COLO829 (cell line): ENCODE results near the gene FAM9C.
"Not testable (repeated sequence)": the region's sequence is repeated elsewhere in the genome, so short reads cannot be mapped to it uniquely, and the experiment has no call there.

Experiments used
- DNase-seq: peaks from one replicate; pipeline ENCODE4 v3.0.0; 2012; ENCODE audit warnings: low spot score

FAM9C gene

GRCh38 chrX:13043138-13043537, 1.3 kb downstream of the FAM9C start:
- no peak for DNase-seq

GRCh38 chrX:13036896-13037295, 7.5 kb downstream of the FAM9C start:
- no peak for DNase-seq

GRCh38 chrX:13033193-13033592, 11.2 kb downstream of the FAM9C start:
- DNase-seq, result no peak

DNA sequence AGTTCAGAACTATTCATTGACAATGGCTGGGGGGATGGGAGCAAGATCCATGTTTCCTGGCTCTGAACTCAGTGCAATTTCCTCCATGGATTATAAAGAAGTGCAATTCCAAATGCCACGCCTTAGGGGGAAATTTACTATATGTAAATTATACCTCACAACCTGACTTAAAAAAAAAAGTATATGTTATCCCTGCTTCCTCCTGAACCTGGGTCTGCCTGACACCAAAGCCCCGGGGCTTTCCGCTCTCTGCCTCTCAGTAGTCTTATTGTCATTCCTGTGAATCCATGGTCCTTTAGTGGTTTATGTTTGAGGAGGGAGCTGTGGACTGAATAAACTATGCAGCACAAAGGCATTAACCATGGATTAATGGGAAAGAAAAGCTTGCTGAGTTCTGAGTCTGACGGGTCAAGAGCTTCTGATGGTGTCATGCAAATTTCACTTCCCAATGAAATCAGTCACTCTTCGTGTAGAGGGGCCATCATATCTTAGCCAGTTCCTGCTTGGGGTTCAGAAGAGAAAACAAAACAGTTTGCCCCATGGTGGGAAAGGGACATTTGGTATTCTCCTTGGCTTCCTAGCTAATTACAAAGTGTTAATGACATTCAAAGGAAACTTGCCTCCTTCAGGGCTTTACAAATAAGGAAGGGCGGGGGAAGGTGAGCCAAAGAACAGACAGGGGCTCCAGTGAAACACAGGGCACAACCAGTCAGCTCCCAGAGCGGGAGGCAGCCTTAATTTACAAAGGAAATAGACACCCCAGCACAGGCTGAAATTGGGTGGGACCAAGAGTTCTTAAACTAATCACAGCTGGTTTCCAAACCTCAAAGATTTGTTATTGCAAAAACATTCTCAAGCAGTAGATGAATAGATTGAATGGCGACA, 14.3 kb downstream of the FAM9C start:
- DNase-seq, result no peak

DNA sequence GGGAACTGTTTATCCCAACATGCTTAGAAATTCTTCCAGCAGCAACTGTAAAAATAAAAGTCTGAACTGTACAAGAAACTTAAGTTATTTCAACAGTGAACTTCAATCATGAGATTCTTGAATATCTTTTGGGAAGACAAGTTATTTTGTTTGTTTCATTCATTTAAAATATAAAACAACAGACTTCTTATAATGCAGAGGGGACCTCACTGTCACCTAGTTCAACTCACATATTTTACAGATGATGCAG, 14.9 kb downstream of the FAM9C start:
- DNase-seq, result no peak

- DNase-seq, result no peak
Observed at GRCh38 chrX:13028871-13029636, 15.4 kb downstream of the FAM9C start.

- DNase-seq, result no peak
Observed at GRCh38 chrX:13026877-13027652, 17.4 kb downstream of the FAM9C start.

DNA sequence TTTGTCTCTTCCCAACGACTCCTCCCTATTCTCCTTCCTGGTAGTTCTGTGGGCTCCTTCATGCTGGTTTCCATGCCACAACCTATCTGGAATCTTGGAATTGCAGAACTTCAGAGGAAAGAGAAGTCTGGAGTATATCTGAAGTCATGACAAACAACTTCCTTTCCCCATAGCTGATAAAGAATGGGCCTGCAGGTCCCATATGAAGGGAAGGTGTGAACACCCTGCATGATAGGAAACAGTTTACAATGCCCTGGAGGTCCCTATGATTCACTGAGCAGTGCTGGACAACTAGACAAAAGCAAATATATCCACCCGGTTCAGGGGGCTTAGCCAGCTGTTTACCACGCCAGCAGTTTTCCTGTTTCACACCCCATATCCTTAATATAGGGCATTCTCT, 19.4 kb downstream of the FAM9C start:
- no peak for DNase-seq

- no peak for DNase-seq
Observed at GRCh38 chrX:13023979-13024378, 20.4 kb downstream of the FAM9C start.

DNA sequence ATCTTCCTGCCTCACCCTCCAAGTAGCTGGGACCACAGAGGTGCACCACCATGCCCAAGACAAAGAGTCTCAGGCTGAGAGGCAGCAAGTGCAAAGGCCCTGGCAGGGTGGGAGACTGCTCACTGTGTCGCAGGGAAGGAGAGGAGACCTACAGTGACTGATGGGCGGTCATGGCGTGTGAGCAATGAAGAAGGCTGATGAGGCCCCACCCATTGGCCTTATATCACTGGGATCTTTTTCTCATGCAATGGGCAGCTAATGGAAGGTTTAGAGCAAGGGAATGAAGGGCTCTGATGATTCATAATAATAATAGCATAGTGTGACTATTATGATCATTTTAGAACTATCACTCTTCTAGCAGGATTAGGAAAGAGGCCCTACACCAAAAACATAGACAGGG, 20.9 kb downstream of the FAM9C start:
- no peak for DNase-seq

DNA sequence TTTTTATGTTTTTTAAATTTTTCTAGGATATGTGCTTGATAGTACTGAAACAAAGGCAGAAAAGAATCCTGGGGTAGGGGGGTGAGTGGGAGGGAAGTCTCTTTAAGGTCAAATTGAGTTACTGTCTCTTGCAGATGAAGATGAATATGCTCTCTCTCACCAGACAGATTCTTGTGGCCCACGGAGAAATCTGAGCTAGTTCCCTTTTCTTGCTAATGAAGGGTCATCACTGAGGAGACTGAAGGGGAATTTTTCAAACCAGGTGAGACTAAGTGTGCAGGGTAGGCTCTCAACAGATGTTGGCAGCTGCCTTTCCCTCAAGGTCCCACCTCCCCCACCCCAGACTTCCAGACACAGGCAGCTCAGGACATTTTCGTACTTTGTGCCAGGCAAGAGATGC, 21.5 kb downstream of the FAM9C start:
- DNase-seq, result no peak

- not testable (repeated sequence) for DNase-seq
Observed at GRCh38 chrX:13016731-13017130, 27.7 kb downstream of the FAM9C start.

DNA sequence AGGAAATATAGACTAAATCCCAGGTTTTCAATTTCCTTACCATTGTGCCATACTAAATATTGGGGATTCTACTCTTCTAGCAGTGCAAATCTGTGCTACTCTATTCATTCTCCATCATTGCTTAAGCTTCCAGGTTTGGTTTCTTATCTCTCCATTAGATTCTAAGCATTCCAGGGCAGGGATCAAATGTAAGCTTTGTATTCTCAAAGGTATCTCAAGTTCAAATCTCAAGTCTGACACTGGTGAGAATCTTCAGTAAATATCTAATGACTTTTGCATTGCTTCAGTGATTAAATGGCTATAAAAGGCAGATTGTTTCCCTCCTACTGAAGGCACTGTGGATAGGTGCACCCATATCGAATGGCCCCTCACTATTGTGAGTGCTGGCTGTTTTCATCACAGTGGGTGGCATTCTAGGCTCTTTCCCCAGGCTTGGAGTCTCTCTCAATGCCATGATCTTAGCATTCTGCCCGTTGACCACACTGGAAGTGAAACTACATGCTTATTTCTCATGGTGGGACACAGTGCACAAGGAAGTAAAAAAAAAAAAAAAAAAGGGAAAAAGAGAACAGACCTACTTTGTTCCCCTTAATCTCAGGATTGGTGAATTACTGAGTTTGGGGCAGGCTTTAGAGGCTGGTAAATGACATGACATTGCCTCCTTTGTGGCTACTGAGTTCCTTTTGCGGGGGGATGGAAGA, 28.7 kb downstream of the FAM9C start:
- peak; percentile 50 for DNase-seq

GRCh38 chrX:13014111-13015096, 30.0 kb downstream of the FAM9C start:
- DNase-seq, result no peak

DNA sequence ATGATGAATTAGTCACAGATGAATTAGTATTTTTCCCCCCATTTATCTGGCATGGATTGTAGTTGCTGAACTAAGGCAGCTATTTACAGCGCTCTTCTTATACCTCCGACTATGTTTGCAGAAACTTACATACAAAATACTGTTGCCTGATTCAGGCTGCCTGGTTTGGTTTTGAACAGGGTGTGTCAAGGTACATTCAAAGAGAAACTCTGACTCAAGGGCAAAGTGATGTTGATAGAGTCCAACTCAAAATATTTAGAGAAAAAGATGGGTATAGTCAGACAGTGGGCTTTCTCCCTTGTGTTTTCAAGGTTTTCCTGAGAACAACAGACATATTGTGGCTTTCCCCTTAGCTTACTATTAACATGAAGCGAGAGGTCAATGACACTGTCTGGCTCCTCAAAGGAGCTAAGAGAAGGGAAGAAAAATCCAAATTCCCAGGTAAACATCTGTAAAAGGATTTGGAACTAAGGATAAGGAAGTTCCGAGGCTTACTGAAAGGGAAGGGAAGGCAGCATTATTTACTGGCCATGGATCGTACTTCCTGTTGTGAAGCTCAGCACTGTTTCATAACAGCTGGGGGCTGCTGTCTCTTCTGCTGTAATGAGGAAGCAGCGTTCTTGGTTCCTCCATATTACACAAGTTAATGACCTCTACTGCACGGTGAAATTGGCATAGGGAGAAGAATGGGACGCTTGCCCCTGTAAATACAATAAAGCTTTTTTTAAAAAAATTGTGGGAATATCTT, 30.9 kb downstream of the FAM9C start:
- no peak for DNase-seq

DNA sequence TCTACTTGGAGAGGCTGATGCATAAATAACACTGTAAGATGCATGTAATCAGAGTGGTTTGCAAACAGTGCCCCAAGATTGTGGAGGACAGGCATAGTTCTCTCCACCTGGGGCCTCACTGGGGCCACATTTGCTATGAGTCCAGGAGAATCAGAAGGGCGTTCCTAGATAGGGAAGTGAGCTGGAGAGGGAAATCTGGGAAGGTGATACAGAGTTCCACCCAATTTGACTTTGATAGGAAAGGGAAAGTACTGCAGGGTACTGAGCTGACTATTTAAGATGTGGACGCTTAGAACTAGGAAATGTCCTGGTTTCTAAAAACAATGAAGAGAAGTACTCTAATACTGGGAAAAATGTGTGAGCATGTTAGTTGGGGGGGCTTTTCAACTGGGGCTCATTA, 33.9 kb downstream of the FAM9C start:
- DNase-seq, result no peak

- DNase-seq, result no peak
Observed at GRCh38 chrX:13009844-13010243, 34.6 kb downstream of the FAM9C start.

- no peak for DNase-seq
Observed at GRCh38 chrX:13009273-13009672, 35.1 kb downstream of the FAM9C start.

DNA sequence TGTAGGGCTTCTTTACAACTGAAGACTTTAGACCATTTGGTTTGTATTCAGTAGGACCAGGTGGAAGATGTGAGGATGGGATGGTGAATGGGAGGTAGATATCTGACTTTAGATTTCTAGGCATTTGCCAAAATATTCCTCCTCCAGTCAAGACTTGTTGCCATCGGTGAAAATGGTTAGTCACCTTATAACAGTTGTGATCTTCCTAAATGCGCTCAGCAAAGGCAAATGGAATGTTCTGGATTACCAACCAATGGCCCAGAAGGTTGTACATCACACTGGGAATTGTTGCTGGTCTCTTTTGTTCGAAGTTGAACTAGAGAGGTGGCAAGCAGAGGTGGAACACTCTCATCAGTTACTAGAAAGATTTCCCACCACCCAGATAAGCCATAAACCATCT, 35.6 kb downstream of the FAM9C start:
- DNase-seq, result no peak

DNA sequence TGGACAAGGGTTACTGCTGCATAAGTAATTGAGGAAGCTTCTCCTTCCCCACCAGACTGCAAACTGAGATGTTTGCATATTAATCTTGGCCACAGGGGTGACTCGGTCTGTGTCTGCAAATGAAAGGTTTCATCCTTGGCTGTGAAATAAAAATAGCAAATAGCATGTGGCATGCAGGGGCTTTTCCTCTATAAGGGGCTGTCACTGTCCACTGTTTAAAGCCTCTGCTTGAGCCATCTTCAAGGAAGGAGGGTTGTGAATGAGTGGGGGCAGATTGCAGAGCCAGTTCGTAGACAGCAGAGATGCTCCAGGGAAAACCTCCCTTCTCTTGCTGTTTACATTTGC, 36.3 kb downstream of the FAM9C start:
- DNase-seq, result no peak
